ENCODE measurements around the gene MAPT. TPM values are rescaled to one million over a fixed set of nuclear protein-coding genes. Genes with fewer than 3 reads are reported as not detected.
A peak's percentile ranks its signal among the peaks of the same experiment; 100 is the strongest.

MAPT gene
- total RNA-seq, 1 donor from 2014 or later = 5.1 TPM

- no peak for TF ChIP-seq CTCF (IDR thresholded peaks at IDR 0.05)
- H3K27me3 ChIP-seq = no peaks in the 10 kb centered on the region
- peak; percentile 30 for ATAC-seq
- no peak overlapping the region for H3K4me3 ChIP-seq
- intact Hi-C loops (cut with DNase I) = no loop called here
- H3K9me3 ChIP-seq = no peaks in the 10 kb centered on the region
- H3K27ac ChIP-seq = no peak overlapping the region
- H3K4me1 ChIP-seq = peaks cover 5% of the 10 kb centered on the region
- H3K36me3 ChIP-seq = no peaks in the 10 kb centered on the region
- DNase-seq = no peak
Measured at GRCh38 chr17:45942284-45942683, 47.9 kb downstream of the MAPT start.

- peak; percentile 43 for ATAC-seq
- no peak for DNase-seq
- Histone ChIP-seq H3K36me3 (no peaks in the 10 kb centered on the region), H3K27ac (no peak overlapping the region), H3K27me3 (peaks cover 19% of the 10 kb centered on the region), H3K4me1 (peaks cover 10% of the 10 kb centered on the region), H3K4me3 (no peak overlapping the region), H3K9me3 (no peaks in the 10 kb centered on the region)
- TF ChIP-seq CTCF (IDR thresholded peaks at IDR 0.05) = no peak
- intact Hi-C loops (cut with DNase I) = no loop called here
Measured at GRCh38 chr17:45946841-45947256, 52.5 kb downstream of the MAPT start.

GRCh38 chr17:45948498-45948880 is 54.1 kb downstream of the MAPT start:
- Histone ChIP-seq H3K27me3 (peaks cover 19% of the 10 kb centered on the region), H3K4me1 (peaks cover 10% of the 10 kb centered on the region), H3K4me3 (peak overlapping the region; percentile 31), H3K9me3 (no peaks in the 10 kb centered on the region), H3K36me3 (no peaks in the 10 kb centered on the region), H3K27ac (no peak overlapping the region)
- no peak for DNase-seq
- intact Hi-C loops (cut with DNase I) = no loop called here
- TF ChIP-seq CTCF (IDR thresholded peaks at IDR 0.05) = no peak
- no peak for ATAC-seq

GRCh38 chr17:45948881-45949624 is 54.7 kb downstream of the MAPT start:
- peak; percentile 88 for TF ChIP-seq CTCF (IDR thresholded peaks at IDR 0.05)
- H3K4me3 ChIP-seq = peak overlapping the region; percentile 31
- H3K36me3 ChIP-seq = no peaks in the 10 kb centered on the region
- ATAC-seq (peak; percentile 96), DNase-seq (peak; percentile 89)
- H3K4me1 ChIP-seq = peaks cover 10% of the 10 kb centered on the region
- H3K27me3 ChIP-seq = peaks cover 19% of the 10 kb centered on the region
- H3K9me3 ChIP-seq = no peaks in the 10 kb centered on the region
- intact Hi-C loops (cut with DNase I) = no loop called here
- H3K27ac ChIP-seq = no peak overlapping the region

GRCh38 chr17:45949755-45950320 is 55.5 kb downstream of the MAPT start:
- intact Hi-C loops (cut with DNase I) = no loop called here
- Histone ChIP-seq H3K27me3 (peaks cover 19% of the 10 kb centered on the region), H3K36me3 (no peaks in the 10 kb centered on the region), H3K4me1 (peaks cover 10% of the 10 kb centered on the region), H3K27ac (no peak overlapping the region), H3K4me3 (no peak overlapping the region), H3K9me3 (no peaks in the 10 kb centered on the region)
- no peak for ATAC-seq
- DNase-seq = no peak
- no peak for TF ChIP-seq CTCF (IDR thresholded peaks at IDR 0.05)
